ENCODE results near the gene PLCH1.

- no peak for TF ChIP-seq CTCF (conservative IDR thresholded peaks at IDR 0.05; ENCODE audit: low read depth, low read length)
- TF ChIP-seq EZH2 (IDR thresholded peaks at IDR 0.05; ENCODE audit: borderline replicate concordance, low read depth, low read length, poor library complexity, severe bottlenecking): no peak
These were observed 295.1 kb downstream of the PLCH1 start for GRCh38 chr3:155449613-155450267.

Measured in A673 (cell line).